Tibial nerve (tissue), 4 donors: Measurements from ENCODE around the gene ABCA4.

Experiments
- EP300 ChIP-seq, 2 donors: sonication (generic); formaldehyde crosslinking; IDR thresholded peaks; one replicate each; pipeline ENCODE4 v1.6.1; 2017; ENCODE audit warnings: antibody characterized with exemption in 2 of 2, mild to moderate bottlenecking in 1 of 2
- POLR2A ChIP-seq, 2 donors: fragments of 450-650 bp; IDR thresholded peaks; one replicate each; pipeline ENCODE4 v1.6.1; 2017; ENCODE audit warnings: antibody characterized with exemption in 2 of 2, mild to moderate bottlenecking in 2 of 2, moderate library complexity in 2 of 2
- TF ChIP-seq, protein P1 (sequence below), 5 experiments: fragments of 200-600 bp in 3 of 5; fragments of 450-650 bp in 2 of 5; sonication (generic) in 3 of 5; IDR thresholded peaks; one replicate each; pipeline ENCODE4 v1.5.1; 2016 to 2019; ENCODE audit warnings: antibody characterized with exemption in 5 of 5, mild to moderate bottlenecking in 3 of 5, moderate library complexity in 2 of 5

- TF ChIP-seq POLR2A (IDR thresholded peaks at IDR 0.05) (no peak), EP300 (IDR thresholded peaks at IDR 0.05) (no peak)
- TF ChIP-seq, protein P1, sequence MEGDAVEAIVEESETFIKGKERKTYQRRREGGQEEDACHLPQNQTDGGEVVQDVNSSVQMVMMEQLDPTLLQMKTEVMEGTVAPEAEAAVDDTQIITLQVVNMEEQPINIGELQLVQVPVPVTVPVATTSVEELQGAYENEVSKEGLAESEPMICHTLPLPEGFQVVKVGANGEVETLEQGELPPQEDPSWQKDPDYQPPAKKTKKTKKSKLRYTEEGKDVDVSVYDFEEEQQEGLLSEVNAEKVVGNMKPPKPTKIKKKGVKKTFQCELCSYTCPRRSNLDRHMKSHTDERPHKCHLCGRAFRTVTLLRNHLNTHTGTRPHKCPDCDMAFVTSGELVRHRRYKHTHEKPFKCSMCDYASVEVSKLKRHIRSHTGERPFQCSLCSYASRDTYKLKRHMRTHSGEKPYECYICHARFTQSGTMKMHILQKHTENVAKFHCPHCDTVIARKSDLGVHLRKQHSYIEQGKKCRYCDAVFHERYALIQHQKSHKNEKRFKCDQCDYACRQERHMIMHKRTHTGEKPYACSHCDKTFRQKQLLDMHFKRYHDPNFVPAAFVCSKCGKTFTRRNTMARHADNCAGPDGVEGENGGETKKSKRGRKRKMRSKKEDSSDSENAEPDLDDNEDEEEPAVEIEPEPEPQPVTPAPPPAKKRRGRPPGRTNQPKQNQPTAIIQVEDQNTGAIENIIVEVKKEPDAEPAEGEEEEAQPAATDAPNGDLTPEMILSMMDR (IDR thresholded peaks at IDR 0.05): no peak
Measured at GRCh38 chr1:94070865-94071264, 50.1 kb downstream of the ABCA4 start.
